GM19023 (cell line): ENCODE results near the gene TUBB8B.
"Not testable (repeated sequence)": the region's sequence is repeated elsewhere in the genome, so short reads cannot be mapped to it uniquely, and the experiment has no call there.

ENCODE experiments used
- ATAC-seq: cut with Tn5 transposase; IDR thresholded peaks from one replicate; pipeline ENCODE4 v1.9.1; 2021; ENCODE audit warnings: mild to moderate bottlenecking, moderate library complexity; ENCODE audit not compliant: unreplicated experiment

TUBB8B gene

DNA sequence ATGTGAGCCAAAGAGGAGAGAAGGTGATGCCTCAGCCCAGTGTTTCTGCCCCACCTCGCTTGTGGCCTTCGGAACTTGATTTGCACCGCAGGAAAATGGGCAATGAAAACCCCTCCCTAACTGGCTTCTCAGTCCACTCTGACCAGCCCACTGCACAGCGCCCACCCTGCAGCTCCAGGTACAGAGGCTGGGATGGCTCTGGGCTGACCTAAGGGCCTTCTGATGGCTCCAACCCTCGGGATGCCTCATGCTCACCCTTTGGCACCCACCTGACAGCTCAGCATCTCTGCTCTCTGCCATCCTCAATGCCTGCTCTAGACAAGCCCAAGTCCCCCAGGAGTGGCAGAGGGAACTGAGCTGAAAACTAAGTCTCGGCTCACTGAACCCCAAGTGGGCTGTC lies 36.2 kb downstream of the TUBB8B start:
- ATAC-seq, result not testable (repeated sequence)

DNA sequence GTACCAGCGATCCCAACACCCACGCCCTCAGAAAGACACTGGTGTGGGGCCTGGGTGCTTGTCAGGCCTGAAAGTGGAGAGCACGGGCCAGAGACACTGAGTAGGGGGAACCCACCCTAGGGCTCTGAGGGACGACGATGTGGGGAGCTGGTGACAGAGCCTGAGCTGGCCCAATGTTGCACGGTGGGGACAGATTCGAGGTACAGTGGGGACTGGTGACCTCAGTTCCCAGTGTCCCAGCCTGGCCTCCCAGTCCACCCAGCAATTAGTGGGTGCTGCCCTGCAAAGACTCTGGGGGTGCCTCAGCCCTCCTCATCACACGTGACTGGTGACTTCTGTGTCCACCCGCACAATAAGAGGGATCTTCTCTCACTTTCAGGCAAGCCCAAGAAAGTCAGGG lies 36.6 kb downstream of the TUBB8B start:
- ATAC-seq, result not testable (repeated sequence)

DNA sequence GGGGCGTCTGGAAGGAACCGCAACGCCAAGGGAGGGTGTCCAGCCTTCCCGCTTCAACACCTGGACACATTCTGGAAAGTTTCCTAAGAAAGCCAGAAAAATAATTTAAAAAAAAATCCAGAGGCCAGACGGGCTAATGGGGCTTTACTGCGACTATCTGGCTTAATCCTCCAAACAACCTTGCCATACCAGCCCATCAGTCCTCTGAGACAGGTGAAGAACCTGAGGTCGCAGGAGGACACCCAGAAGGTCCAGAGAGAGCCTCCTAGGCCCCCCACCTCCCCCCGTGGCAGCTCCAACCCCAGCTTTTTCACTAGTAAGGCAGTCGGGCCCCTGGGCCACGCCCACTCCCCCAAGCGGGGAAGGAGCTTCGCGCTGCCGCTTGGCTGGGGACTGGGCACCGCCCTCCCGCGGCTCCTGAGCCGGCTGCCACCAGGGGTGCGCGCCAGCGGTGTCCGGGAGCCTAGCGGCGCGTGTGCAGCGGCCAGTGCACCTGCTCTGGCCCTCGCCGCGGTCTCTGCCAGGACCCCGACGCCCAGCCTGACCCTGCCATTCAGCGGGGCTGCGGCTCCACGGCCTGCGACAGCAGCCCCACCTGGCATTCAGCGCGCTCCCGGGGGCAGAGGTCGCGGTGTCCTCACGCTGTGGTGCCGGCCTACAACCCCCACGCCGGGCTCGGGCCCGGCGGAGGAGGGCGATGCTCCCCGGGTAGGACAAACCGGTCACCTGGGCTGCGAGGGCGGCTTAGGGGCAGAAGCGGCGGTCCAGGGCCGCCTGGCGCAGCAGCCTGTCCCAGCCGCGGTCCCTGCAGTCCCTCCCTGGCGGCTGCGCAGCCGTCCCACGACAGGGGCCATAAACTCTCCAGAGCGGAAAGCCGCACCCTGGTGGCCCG lies 37.8 kb downstream of the TUBB8B start:
- not testable (repeated sequence) for ATAC-seq

DNA sequence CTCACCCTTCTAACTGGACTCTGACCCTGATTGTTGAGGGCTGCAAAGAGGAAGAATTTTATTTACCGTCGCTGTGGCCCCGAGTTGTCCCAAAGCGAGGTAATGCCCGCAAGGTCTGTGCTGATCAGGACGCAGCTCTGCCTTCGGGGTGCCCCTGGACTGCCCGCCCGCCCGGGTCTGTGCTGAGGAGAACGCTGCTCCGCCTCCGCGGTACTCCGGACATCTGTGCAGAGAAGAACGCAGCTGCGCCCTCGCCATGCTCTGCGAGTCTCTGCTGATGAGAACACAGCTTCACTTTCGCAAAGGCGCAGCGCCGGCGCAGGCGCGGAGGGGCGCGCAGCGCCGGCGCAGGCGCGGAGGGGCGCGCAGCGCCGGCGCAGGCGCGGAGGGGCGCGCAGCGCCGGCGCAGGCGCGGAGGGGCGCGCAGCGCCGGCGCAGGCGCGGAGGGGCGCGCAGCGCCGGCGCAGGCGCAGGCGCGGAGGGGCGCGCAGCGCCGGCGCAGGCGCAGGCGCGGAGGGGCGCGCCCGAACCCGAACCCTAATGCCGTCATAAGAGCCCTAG lies 38.7 kb downstream of the TUBB8B start:
- ATAC-seq, result not testable (repeated sequence)

DNA sequence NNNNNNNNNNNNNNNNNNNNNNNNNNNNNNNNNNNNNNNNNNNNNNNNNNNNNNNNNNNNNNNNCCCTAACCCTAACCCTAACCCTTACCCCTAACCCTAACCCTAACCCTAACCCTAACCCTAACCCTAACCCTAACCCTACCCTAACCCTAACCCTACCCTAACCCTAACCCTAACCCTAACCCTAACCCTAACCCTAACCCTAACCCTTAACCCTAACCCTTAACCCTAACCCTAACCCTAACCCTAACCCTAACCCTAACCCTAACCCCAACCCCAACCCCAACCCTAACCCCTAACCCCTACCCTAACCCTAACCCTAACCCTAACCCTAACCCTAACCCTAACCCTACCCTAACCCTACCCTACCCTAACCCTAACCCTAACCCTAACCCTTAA lies 39.5 kb downstream of the TUBB8B start:
- not testable (repeated sequence) for ATAC-seq
